BLaER1 (cell line): ENCODE measurements around the gene DNAJB4.

Experiments used
- H3K27ac ChIP-seq: shearing (Covaris generic); formaldehyde crosslinking; 2 replicates; pipeline ENCODE4 v1.8.1; 2022
- H3K27me3 ChIP-seq: shearing (Covaris generic); formaldehyde crosslinking; 2 replicates; pipeline ENCODE4 v1.8.1; 2022
- H3K36me3 ChIP-seq: shearing (Covaris generic); formaldehyde crosslinking; 2 replicates; pipeline ENCODE4 v1.8.1; 2022
- H3K4me1 ChIP-seq: shearing (Covaris generic); formaldehyde crosslinking; 2 replicates; pipeline ENCODE4 v1.8.1; 2022
- H3K4me2 ChIP-seq: shearing (Covaris generic); formaldehyde crosslinking; 2 replicates; pipeline ENCODE4 v1.8.1; 2022
- H3K4me3 ChIP-seq: shearing (Covaris generic); formaldehyde crosslinking; 2 replicates; pipeline ENCODE4 v1.8.1; 2022
- H3K9ac ChIP-seq: shearing (Covaris generic); formaldehyde crosslinking; 2 replicates; pipeline ENCODE4 v1.8.1; 2022
- H3K9me3 ChIP-seq: shearing (Covaris generic); formaldehyde crosslinking; 2 replicates; pipeline ENCODE4 v1.8.1; 2022
- H4K20me1 ChIP-seq: shearing (Covaris generic); formaldehyde crosslinking; 2 replicates; pipeline ENCODE4 v1.8.1; 2022
- Cebpa-rat ChIP-seq: shearing (Covaris generic); IDR thresholded peaks from 2 replicates; pipeline ENCODE4 v1.8.1; 2022

Gene DNAJB4

DNA sequence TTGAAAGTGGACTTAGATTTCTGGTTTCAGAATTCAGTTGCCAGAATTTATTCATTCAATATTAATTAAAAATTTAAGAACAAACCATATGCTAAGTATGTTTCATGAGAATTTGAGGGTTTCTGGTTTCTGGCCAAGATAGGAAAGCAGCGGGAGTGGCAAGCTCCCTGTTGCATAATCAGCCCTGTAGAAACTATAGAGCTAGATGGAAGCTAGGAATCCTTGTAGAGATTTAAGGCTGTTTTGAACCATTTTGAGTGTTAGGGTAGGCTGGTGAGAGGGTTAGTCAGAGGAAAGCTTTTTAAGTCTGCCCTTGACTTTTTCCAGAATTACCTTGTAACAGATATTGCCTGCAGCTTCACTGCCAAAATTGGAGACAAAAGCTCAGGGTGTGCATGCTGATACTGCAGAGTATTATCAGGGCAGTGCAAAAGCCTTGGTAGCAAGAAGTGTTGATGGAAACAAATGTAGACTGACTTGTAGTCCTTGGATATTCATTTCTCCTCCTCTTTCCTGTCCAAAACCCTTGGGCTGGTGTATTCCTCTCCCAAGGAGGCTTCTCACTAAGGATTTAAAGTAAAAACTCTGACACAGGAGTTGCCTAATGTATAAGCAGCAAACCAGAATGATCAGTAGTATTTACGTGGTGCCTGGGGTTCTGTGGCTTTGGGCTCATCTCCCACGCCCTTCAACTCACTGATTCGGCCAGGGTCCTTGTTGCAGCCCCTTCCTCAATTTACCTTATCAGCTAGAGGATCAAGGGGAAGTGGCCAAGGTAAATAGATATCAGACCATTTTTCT lies 28.5 kb downstream of the DNAJB4 start:
- Histone ChIP-seq H3K4me2 (no peak overlapping the region), H3K9ac (no peak overlapping the region), H4K20me1 (no peaks in the 10 kb centered on the region), H3K27ac (no peak overlapping the region), H3K4me3 (no peak overlapping the region), H3K9me3 (no peaks in the 10 kb centered on the region), H3K27me3 (no peaks in the 10 kb centered on the region), H3K36me3 (no peaks in the 10 kb centered on the region), H3K4me1 (no peaks in the 10 kb centered on the region)
- no peak for TF ChIP-seq Cebpa-rat

DNA sequence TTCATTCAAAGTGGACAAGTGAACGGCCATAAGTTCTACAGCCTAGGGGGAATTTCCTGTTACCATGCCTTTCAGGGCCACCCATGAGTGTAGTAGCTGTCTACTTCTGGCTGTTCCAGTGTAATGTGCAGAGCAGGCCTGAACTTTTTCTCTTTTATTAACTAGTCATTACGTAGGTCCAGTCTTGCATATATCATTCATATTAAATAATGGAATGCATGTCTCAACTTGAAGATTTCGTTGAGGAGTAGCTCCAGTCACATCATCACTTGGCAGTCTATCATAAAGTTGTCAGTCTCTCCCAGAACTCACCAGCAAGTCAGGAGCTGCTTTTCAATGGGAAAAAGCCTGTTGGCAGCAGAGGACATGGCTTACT lies 29.0 kb downstream of the DNAJB4 start:
- no peaks in the 10 kb centered on the region for H4K20me1 ChIP-seq
- H3K4me2 ChIP-seq: no peak overlapping the region
- no peaks in the 10 kb centered on the region for H3K36me3 ChIP-seq
- TF ChIP-seq Cebpa-rat: no peak
- H3K9ac ChIP-seq: no peak overlapping the region
- H3K27ac ChIP-seq: no peak overlapping the region
- H3K4me3 ChIP-seq: no peak overlapping the region
- no peaks in the 10 kb centered on the region for H3K9me3 ChIP-seq
- no peaks in the 10 kb centered on the region for H3K27me3 ChIP-seq
- no peaks in the 10 kb centered on the region for H3K4me1 ChIP-seq

DNA sequence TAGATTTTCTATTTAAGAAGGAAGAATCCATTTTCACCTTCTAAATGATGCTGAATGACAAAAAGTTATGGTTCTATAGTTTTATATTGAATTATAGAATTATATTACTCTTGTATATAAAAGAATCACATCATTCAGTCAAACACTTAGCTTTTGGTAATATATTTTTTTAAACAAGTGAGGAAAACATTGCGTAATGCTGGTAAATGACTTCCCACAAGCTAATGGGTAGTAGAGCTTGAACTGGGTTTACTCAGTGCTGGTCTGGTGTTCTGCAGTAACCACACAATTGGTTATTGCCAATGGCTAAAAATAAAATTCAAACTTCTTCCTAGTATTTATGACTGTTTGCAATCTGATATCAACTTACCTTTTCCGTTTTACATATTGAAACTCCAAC lies 30.4 kb downstream of the DNAJB4 start:
- H3K4me2 ChIP-seq: no peak overlapping the region
- H3K9me3 ChIP-seq: no peaks in the 10 kb centered on the region
- H3K4me3 ChIP-seq: no peak overlapping the region
- no peak overlapping the region for H3K9ac ChIP-seq
- no peaks in the 10 kb centered on the region for H3K27me3 ChIP-seq
- no peaks in the 10 kb centered on the region for H3K36me3 ChIP-seq
- no peak overlapping the region for H3K27ac ChIP-seq
- H3K4me1 ChIP-seq: no peaks in the 10 kb centered on the region
- no peak; the same call in 1 of the 2 replicates for TF ChIP-seq Cebpa-rat
- H4K20me1 ChIP-seq: no peaks in the 10 kb centered on the region

GRCh38 chr1:78036450-78036849 lies 31.7 kb downstream of the DNAJB4 start:
- H3K4me1 ChIP-seq: no peaks in the 10 kb centered on the region
- no peak overlapping the region for H3K4me3 ChIP-seq
- no peaks in the 10 kb centered on the region for H3K27me3 ChIP-seq
- no peaks in the 10 kb centered on the region for H3K36me3 ChIP-seq
- no peaks in the 10 kb centered on the region for H4K20me1 ChIP-seq
- H3K27ac ChIP-seq: no peak overlapping the region
- no peak overlapping the region for H3K9ac ChIP-seq
- no peaks in the 10 kb centered on the region for H3K9me3 ChIP-seq
- TF ChIP-seq Cebpa-rat: no peak
- no peak overlapping the region for H3K4me2 ChIP-seq

DNA sequence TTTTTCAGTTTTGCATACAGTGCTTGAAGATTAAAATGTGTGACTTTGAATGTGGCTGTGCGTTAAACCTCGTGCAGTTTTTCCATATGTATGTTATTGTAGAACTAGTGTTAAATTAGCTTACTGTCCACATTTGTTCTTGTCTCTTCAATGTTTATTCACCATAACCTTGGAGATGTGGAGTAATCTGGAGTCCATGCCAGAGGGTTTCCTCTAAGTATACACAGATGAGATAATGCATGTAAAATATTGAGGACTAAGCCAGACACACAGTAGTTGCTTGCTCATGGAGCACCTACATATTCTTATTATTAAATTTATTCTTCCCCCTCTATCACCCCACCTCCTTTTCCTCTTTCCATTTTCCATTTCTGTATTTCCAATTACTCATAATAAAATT lies 33.3 kb downstream of the DNAJB4 start:
- no peak for TF ChIP-seq Cebpa-rat
- Histone ChIP-seq H4K20me1 (no peaks in the 10 kb centered on the region), H3K27ac (no peak overlapping the region), H3K9ac (no peak overlapping the region), H3K4me1 (no peaks in the 10 kb centered on the region), H3K27me3 (no peaks in the 10 kb centered on the region), H3K36me3 (no peaks in the 10 kb centered on the region), H3K4me2 (no peak overlapping the region), H3K4me3 (no peak overlapping the region), H3K9me3 (no peaks in the 10 kb centered on the region)

- Histone ChIP-seq H3K27me3 (no peaks in the 10 kb centered on the region), H3K4me3 (no peak overlapping the region), H4K20me1 (no peaks in the 10 kb centered on the region), H3K27ac (no peak overlapping the region), H3K9ac (no peak overlapping the region), H3K4me2 (no peak overlapping the region), H3K4me1 (no peaks in the 10 kb centered on the region), H3K36me3 (no peaks in the 10 kb centered on the region), H3K9me3 (no peaks in the 10 kb centered on the region)
- TF ChIP-seq Cebpa-rat: no peak
Observed at GRCh38 chr1:78038491-78038939, 33.8 kb downstream of the DNAJB4 start.

DNA sequence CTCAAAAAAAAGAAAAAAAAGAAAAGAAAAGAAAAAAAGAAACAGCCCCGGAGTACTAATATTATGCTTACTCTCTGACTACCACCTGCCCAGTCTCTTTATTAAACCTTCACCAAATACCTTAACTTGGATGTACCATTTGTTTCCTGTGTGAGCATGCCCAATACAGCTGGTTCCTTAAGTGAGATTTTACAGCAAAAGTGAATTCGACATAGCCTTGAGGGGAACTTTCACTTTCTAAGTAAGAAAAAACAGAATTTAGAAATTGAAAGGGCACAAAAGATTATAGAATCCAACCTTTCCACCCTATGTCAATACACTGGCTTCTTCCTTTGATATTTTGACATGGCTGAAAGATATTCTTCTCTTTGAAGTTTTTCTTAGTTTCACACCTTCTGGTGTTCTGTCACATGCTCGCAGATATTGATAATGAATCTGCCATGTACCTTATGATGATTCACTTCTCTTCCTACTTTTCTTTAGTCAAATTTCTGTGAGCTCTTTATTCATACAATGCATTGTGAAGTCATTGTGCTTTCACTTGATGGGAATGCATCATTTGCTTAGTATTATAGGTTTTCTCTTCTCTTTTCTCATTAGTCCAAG lies 35.8 kb downstream of the DNAJB4 start:
- Histone ChIP-seq H3K9me3 (peaks cover 6% of the 10 kb centered on the region), H3K9ac (no peak overlapping the region), H3K4me2 (no peak overlapping the region), H3K4me1 (no peaks in the 10 kb centered on the region), H4K20me1 (no peaks in the 10 kb centered on the region), H3K27me3 (no peaks in the 10 kb centered on the region), H3K4me3 (no peak overlapping the region), H3K27ac (no peak overlapping the region), H3K36me3 (no peaks in the 10 kb centered on the region)
- TF ChIP-seq Cebpa-rat: no peak

- H3K4me2 ChIP-seq: no peak overlapping the region
- H3K36me3 ChIP-seq: no peaks in the 10 kb centered on the region
- H3K9me3 ChIP-seq: peaks cover 18% of the 10 kb centered on the region
- TF ChIP-seq Cebpa-rat: no peak
- no peaks in the 10 kb centered on the region for H4K20me1 ChIP-seq
- no peak overlapping the region for H3K27ac ChIP-seq
- no peaks in the 10 kb centered on the region for H3K27me3 ChIP-seq
- no peak overlapping the region for H3K9ac ChIP-seq
- H3K4me1 ChIP-seq: no peaks in the 10 kb centered on the region
- H3K4me3 ChIP-seq: no peak overlapping the region
Observed at GRCh38 chr1:78043436-78043835, 38.7 kb downstream of the DNAJB4 start.

DNA sequence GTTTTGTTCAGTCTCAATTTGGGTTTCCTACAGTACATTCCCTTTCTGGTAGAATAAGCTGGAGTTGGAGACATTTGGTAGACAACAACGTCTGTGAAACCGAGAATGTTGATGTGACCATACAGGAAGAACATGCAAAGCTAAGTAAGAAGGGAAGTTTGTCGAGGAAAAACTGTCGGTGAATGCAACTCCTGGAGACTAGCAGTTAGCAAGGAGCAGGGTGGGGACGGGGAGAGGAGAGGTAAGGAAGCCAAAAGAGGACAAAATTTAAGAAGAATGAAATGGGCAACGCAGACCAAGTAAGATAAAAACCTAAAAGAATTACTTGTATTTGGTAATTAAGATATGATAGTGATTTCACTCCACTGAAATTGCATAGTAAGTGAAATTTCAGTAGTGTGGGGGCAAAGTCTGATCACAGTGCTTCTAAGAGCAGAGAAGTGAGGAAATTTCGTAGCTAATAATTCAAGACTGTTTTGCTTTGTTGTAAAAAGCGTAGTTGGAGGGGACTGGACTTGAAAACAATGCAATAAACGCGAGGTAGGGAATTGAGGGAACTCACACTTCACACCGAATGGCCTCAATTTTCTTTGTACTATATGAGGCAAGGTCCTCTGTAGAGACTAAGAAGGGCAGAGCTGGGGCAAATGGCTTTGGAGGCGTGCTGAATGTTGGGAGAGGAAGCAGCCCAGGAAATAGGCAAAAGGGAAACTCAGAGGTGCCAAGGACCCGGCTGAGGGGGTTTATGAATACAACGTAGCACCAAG lies 40.2 kb downstream of the DNAJB4 start:
- no peak overlapping the region for H3K9ac ChIP-seq
- no peaks in the 10 kb centered on the region for H4K20me1 ChIP-seq
- H3K9me3 ChIP-seq: peaks cover 18% of the 10 kb centered on the region
- H3K4me2 ChIP-seq: no peak overlapping the region
- H3K27ac ChIP-seq: no peak overlapping the region
- H3K4me3 ChIP-seq: no peak overlapping the region
- no peaks in the 10 kb centered on the region for H3K27me3 ChIP-seq
- H3K4me1 ChIP-seq: no peaks in the 10 kb centered on the region
- no peak for TF ChIP-seq Cebpa-rat
- H3K36me3 ChIP-seq: no peaks in the 10 kb centered on the region

GRCh38 chr1:78045563-78045925 lies 40.8 kb downstream of the DNAJB4 start:
- no peaks in the 10 kb centered on the region for H3K4me1 ChIP-seq
- H3K4me2 ChIP-seq: no peak overlapping the region
- no peak overlapping the region for H3K27ac ChIP-seq
- H3K27me3 ChIP-seq: no peaks in the 10 kb centered on the region
- H4K20me1 ChIP-seq: no peaks in the 10 kb centered on the region
- no peak for TF ChIP-seq Cebpa-rat
- H3K9ac ChIP-seq: no peak overlapping the region
- H3K36me3 ChIP-seq: no peaks in the 10 kb centered on the region
- H3K4me3 ChIP-seq: no peak overlapping the region
- H3K9me3 ChIP-seq: peaks cover 18% of the 10 kb centered on the region
